GM12878 (cell line): ENCODE results near the gene FTO. TPM values are rescaled to one million over a fixed set of nuclear protein-coding genes. Genes with fewer than 3 reads are reported as not detected.

Source experiments
- ATAC-seq: fragments of 200-7000 bp; cut with Tn5 transposase; 3 replicates; pipeline ENCODE4 v1.9.1; 2020; ENCODE audit warnings: mild to moderate bottlenecking, moderate library complexity
- BruUV-seq: library from RNA; stranded (reverse); fragments of 400-500 nt; replicated peaks from 2 replicates; lab custom pipeline; 2021; lab: Mats Ljungman, UMichigan
- CTCF ChIA-PET: fragments of 300-600 bp; sonication (Branson Sonifier 250); formaldehyde crosslinking; extraction: SDS; loops from one replicate; lab custom pipeline; 2021; ENCODE audit warnings: inconsistent platforms; lab: Yijun Ruan, JAX
- POLR2A ChIA-PET: fragments of 350-600 bp; formaldehyde crosslinking; extraction: SDS; loops from one replicate; lab custom pipeline; 2021; ENCODE audit warnings: inconsistent platforms; lab: Charles Lee
- RAD21 ChIA-PET: fragments of 300-600 bp; sonication (Branson Sonifier 250); formaldehyde crosslinking; loops from one replicate; lab custom pipeline; 2023; ENCODE audit warnings: antibody characterized with exemption; ENCODE audit not compliant: unreplicated experiment; lab: Charles Lee
- SMC1A ChIA-PET: fragments of 300-600 bp; sonication (Branson Sonifier 250); formaldehyde crosslinking; loops from one replicate; lab custom pipeline; 2023; ENCODE audit not compliant: unreplicated experiment, uncharacterized antibody; lab: Charles Lee
- DNase-seq: peaks from one replicate; pipeline ENCODE4 v3.0.0-alpha.2; 2011; ENCODE audit warnings: low read depth, low spot score
- FAIRE-seq: peaks from 3 replicates; lab custom pipeline; 2011; peaks lifted over from hg19 to GRCh38; lab: Jason Lieb, UNC
- H2AFZ ChIP-seq: 2 replicates; pipeline ENCODE4 v1.6.0; 2011; ENCODE audit warnings: low read depth, low read length, control low read depth; ENCODE audit not compliant: control insufficient read depth
- H3K27ac ChIP-seq: 2 replicates; pipeline ENCODE4 v1.5.1; 2011; ENCODE audit warnings: control low read depth; ENCODE audit not compliant: control insufficient read depth, insufficient read depth
- H3K27me3 ChIP-seq, 2 experiments: replicated peaks in 1 of 2; 2 replicates each; pipeline versions ENCODE4 v1.6.0 to v1.6.1; 2011; ENCODE audit warnings: low read length in 1 of 2; ENCODE audit not compliant: control insufficient read depth in 2 of 2, insufficient read depth in 2 of 2
- H3K36me3 ChIP-seq, 2 experiments: 2 replicates each; pipeline ENCODE4 v1.5.1; 2011; ENCODE audit warnings: low read length in 1 of 2; ENCODE audit not compliant: control insufficient read depth in 2 of 2, insufficient read depth in 2 of 2
- H3K4me1 ChIP-seq: 2 replicates; pipeline ENCODE4 v1.6.1; 2011; ENCODE audit warnings: mild to moderate bottlenecking, low read length, moderate library complexity, mixed read lengths; ENCODE audit not compliant: control insufficient read depth, insufficient read depth
- H3K4me2 ChIP-seq: 2 replicates; pipeline ENCODE4 v1.6.0; 2011; ENCODE audit warnings: control low read depth; ENCODE audit not compliant: control insufficient read depth, insufficient read depth
- H3K4me3 ChIP-seq: fragments of 200-600 bp; sonication (generic); 2 replicates; pipeline ENCODE4 v1.5.1; 2016
- H3K79me2 ChIP-seq: 2 replicates; pipeline ENCODE4 v1.6.0; 2011; ENCODE audit warnings: low read length; ENCODE audit not compliant: control insufficient read depth, insufficient read depth
- H3K9ac ChIP-seq: 2 replicates; pipeline ENCODE4 v1.8.0; 2011; ENCODE audit warnings: low read length, control low read depth, mixed read lengths; ENCODE audit not compliant: control insufficient read depth, insufficient read depth
- H3K9me3 ChIP-seq: replicated peaks from 3 replicates; pipeline ENCODE4 v1.5.1; 2011; ENCODE audit warnings: mild to moderate bottlenecking, low read length; ENCODE audit not compliant: control insufficient read depth, insufficient read depth
- H4K20me1 ChIP-seq: 2 replicates; pipeline ENCODE4 v1.6.0; 2011; ENCODE audit not compliant: control insufficient read depth, insufficient read depth
- ATF7 ChIP-seq: fragments of 450-650 bp; IDR thresholded peaks from 2 replicates; pipeline ENCODE4 v1.6.1; 2016; ENCODE audit warnings: low read depth, mild to moderate bottlenecking
- MEF2B ChIP-seq: fragments of 450-650 bp; IDR thresholded peaks from 2 replicates; pipeline ENCODE4 v1.6.1; 2018; ENCODE audit warnings: mild to moderate bottlenecking, moderate library complexity; ENCODE audit not compliant: partially characterized antibody, poor library complexity, severe bottlenecking
- RAD51 ChIP-seq: fragments of 450-650 bp; IDR thresholded peaks from 2 replicates; pipeline ENCODE4 v1.6.1; 2016; ENCODE audit warnings: moderate library complexity, mild to moderate bottlenecking, inconsistent platforms
- RCOR1 ChIP-seq: conservative IDR thresholded peaks from 2 replicates; pipeline ENCODE4 v1.6.1; 2012; ENCODE audit warnings: low read depth, low read length, improper control_type of control experiment
- RUNX3 ChIP-seq: IDR thresholded peaks from 2 replicates; pipeline ENCODE4 v1.6.1; 2012; ENCODE audit warnings: low read length, inconsistent platforms
- SMC3 ChIP-seq: IDR thresholded peaks from 2 replicates; pipeline ENCODE4 v1.6.1; 2011; ENCODE audit warnings: low read length, improper control_type of control experiment, borderline replicate concordance
- STAT1 ChIP-seq: fragments of 450-650 bp; conservative IDR thresholded peaks from 2 replicates; pipeline ENCODE4 v1.6.1; 2014; ENCODE audit warnings: antibody characterized with exemption, mild to moderate bottlenecking
- SUPT20H ChIP-seq: IDR thresholded peaks from 2 replicates; pipeline ENCODE4 v1.6.1; 2011; ENCODE audit warnings: low read depth, mild to moderate bottlenecking, low read length, moderate library complexity, borderline replicate concordance; ENCODE audit not compliant: control insufficient read depth
- TCF12 ChIP-seq: IDR thresholded peaks from 2 replicates; pipeline ENCODE4 v1.6.1; 2011; ENCODE audit warnings: low read depth, mild to moderate bottlenecking, low read length
- TCF7 ChIP-seq: IDR thresholded peaks from 2 replicates; pipeline ENCODE4 v1.6.1; 2014; ENCODE audit warnings: antibody characterized with exemption, borderline replicate concordance
- WGBS: methylation state at CpG from one replicate; pipeline ENCODE4 v1.1.6; 2016; ENCODE audit warnings: low lambda C conversion rate; ENCODE audit not compliant: insufficient replicate concordance, insufficient coverage; ENCODE audit errors: missing lambda C conversion rate; 5-methylcytosine and 5-hydroxymethylcytosine counted together
- in situ Hi-C: fragments of 300-500 bp; cut with MboI; formaldehyde crosslinking; loops from 9 replicates; pipeline ENCODE4 v1.14.3; 2018; ENCODE audit warnings: mixed read lengths
- intact Hi-C: fragments of 100-400 bp; cut with micrococcal nuclease; formaldehyde crosslinking; loops from one replicate; pipeline ENCODE4 v1.14.2; 2022; ENCODE audit not compliant: unreplicated experiment
- polyA plus RNA-seq, 11 experiments: library from polyadenylated mRNA; depleted of rRNA in 4 of 11; unstranded in 6 of 11; stranded (reverse) in 5 of 11; fragments of >200 nt; fragmentation: Nextera tagmentation in 4 of 11; fragmentation: Illumina TruSeq in 1 of 11; extraction: Ambion mirVana in 4 of 11; extraction: Trizol in 1 of 11; gene quantifications; 1 replicate in 1 of 11; 2 replicates in 10 of 11; pipeline versions ENCODE4 v1.2.1 to v1.2.3, GENCODE V29; 2011 to 2016; ENCODE audit warnings: inconsistent platforms in 2 of 11, missing spikeins in 2 of 11, low read depth in 1 of 11
- total RNA-seq, 4 experiments: library from RNA; depleted of rRNA in 3 of 4; stranded (reverse); fragments of >200 nt in 3 of 4; fragmentation: Illumina TruSeq in 1 of 4; extraction: Trizol in 1 of 4; gene quantifications; 2 replicates each; pipeline versions ENCODE4 v1.2.1 to v1.2.3, GENCODE V29; 2013 to 2021

FTO gene
- total and polyA plus RNA-seq, 10 of the 15 experiments (the other 5 are each of a cell fraction or from before 2014, with no cell fraction given) = 20.1 to 55.0 (median 47.0) TPM

DNA sequence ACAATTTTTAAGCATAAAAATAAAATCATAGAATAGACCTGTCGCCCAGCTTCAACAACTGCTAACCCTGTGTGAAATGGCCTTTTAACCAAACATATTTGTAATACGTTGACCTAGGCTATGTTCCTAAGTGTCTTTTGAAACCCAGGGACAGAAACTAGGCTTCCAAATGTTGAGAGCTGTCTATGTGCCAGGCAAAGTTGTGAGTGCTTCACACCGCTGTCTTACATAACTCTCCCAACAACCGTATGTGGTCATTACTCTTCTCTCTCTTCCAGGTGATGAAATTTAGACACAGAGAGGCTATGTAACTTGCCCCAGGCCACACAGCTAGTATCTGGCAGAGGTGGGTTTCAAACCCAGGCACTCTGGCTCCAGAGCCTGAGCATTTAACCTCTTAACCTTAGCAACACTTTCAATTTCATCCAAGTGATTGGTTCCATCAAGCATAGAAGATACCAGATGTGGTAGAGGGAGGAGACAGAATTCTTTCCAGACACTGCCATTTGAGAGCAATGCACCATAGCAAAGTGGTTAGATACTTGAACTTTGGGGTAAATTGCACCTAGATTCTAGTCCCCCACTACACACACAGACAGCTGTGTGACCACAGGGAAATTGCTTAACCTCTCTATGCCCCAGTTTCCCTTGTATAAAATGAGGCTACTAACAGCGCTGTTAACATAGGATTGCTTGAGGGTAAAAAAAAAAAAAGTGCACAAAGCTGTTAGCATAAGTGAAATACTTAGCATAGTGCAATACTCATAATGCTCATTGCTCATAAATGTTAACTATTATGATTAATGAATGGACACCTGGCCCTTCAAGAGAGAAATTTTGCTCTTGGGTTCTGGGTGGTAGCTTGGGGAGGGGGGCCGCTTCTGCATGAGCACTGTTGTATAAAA lies 422.0 kb downstream of the FTO start:
- Histone ChIP-seq H3K27ac (no peak overlapping the region), H3K79me2 (no peaks in the 10 kb centered on the region), H3K4me3 (no peak overlapping the region), H3K27me3 (no peaks in the 10 kb centered on the region), H3K4me1 (no peaks in the 10 kb centered on the region), H4K20me1 (no peaks in the 10 kb centered on the region), H3K9ac (no peak overlapping the region), H3K4me2 (no peak overlapping the region), H3K36me3 (no peaks in the 10 kb centered on the region), H2AFZ (no peak overlapping the region), H3K9me3 (no peaks in the 10 kb centered on the region)
- ATAC-seq (no peak), FAIRE-seq (no peak), DNase-seq (no peak)
- POLR2A ChIA-PET = no interaction called here
- BruUV-seq = no TSS peak
- in situ Hi-C loops (no loop called here), intact Hi-C loops (no loop called here)
- RAD21 ChIA-PET = no interaction called here
- WGBS = 53% methylated on average over 6 of the region's 6 CpGs
- SMC1A ChIA-PET = interaction anchor here (0.6 kb wide), 1 partner anchor 48 kb away, joined by 3 read pairs; no protein-coding TSS in a partner anchor
- TF ChIP-seq TCF7 (no peak), RUNX3 (no peak), RAD51 (no peak), RCOR1 (no peak), SMC3 (no peak), MEF2B (no peak), ATF7 (no peak), SUPT20H (no peak), STAT1 (no peak), TCF12 (no peak)
- CTCF ChIA-PET = interaction anchor here (0.5 kb wide), 1 partner anchor 14 kb away, joined by 3 read pairs; no protein-coding TSS in a partner anchor
